CD14-positive monocyte (primary cell): ENCODE measurements around the gene SYMPK. TPM values are rescaled to one million over a fixed set of nuclear protein-coding genes. Genes with fewer than 3 reads are reported as not detected.

ENCODE experiments used
- DNase-seq, 3 donors: peaks; one replicate each; pipeline ENCODE4 v3.0.0-alpha.2; 2011 to 2022
- H2AFZ ChIP-seq: 2 replicates; pipeline ENCODE4 v1.6.0; 2012; ENCODE audit warnings: mild to moderate bottlenecking, low read depth, low read length, inconsistent platforms; ENCODE audit not compliant: insufficient read depth, poor library complexity, severe bottlenecking
- H3K27ac ChIP-seq, 2 donors: 1 replicate in 1 of 2; 2 replicates in 1 of 2; pipeline ENCODE4 v1.5.1; 2012 to 2013; ENCODE audit warnings: low read length in 2 of 2, control low read depth in 1 of 2, inconsistent platforms in 1 of 2, low read depth in 1 of 2, mild to moderate bottlenecking in 1 of 2
- H3K27me3 ChIP-seq, 2 donors: one replicate each; pipeline versions ENCODE4 v1.6.0 to v1.6.1; 2011 to 2013; ENCODE audit warnings: low read length in 2 of 2; ENCODE audit not compliant: control insufficient read depth in 2 of 2, insufficient read depth in 2 of 2
- H3K36me3 ChIP-seq, 2 donors: replicated peaks in 1 of 2; 1 replicate in 1 of 2; 2 replicates in 1 of 2; pipeline versions ENCODE4 v1.5.1 to v1.6.1; 2012 to 2013; ENCODE audit warnings: low read length in 2 of 2, control low read depth in 1 of 2, inconsistent platforms in 1 of 2, mild to moderate bottlenecking in 1 of 2; ENCODE audit not compliant: insufficient read depth in 2 of 2, control insufficient read depth in 1 of 2
- H3K4me1 ChIP-seq, 2 donors: 1 replicate in 1 of 2; 2 replicates in 1 of 2; pipeline versions ENCODE4 v1.5.1 to v1.6.1; 2012 to 2013; ENCODE audit warnings: low read length in 2 of 2, control low read depth in 1 of 2, inconsistent platforms in 1 of 2, mild to moderate bottlenecking in 1 of 2, moderate library complexity in 1 of 2; ENCODE audit not compliant: insufficient read depth in 2 of 2, control insufficient read depth in 1 of 2
- H3K4me2 ChIP-seq: replicated peaks from 2 replicates; pipeline ENCODE3; 2012; ENCODE audit warnings: low read length, moderate library complexity, mild to moderate bottlenecking; ENCODE audit not compliant: poor library complexity, severe bottlenecking; ENCODE audit errors: extremely low read depth
- H3K4me3 ChIP-seq, 3 experiments: fragments of 200-600 bp in 1 of 3; sonication (generic) in 1 of 3; replicated peaks in 1 of 3; 1 replicate in 2 of 3; 2 replicates in 1 of 3; pipeline ENCODE4 v1.5.1; 2011 to 2013; ENCODE audit warnings: low read length in 3 of 3, mild to moderate bottlenecking in 3 of 3, control low read depth in 2 of 3, low read depth in 2 of 3, inconsistent platforms in 1 of 3, moderate library complexity in 1 of 3
- H3K79me2 ChIP-seq: 2 replicates; pipeline ENCODE4 v1.6.0; 2012; ENCODE audit warnings: mild to moderate bottlenecking, control low read depth, inconsistent platforms, low read length, moderate library complexity; ENCODE audit not compliant: insufficient read depth
- H3K9ac ChIP-seq: 2 replicates; pipeline ENCODE4 v1.6.0; 2017; ENCODE audit warnings: low read length, mild to moderate bottlenecking; ENCODE audit not compliant: insufficient read depth, poor library complexity, severe bottlenecking
- H3K9me3 ChIP-seq, 2 donors: replicated peaks in 1 of 2; 1 replicate in 1 of 2; 2 replicates in 1 of 2; pipeline versions ENCODE4 v1.5.1 to v1.6.1; 2012 to 2013; ENCODE audit warnings: low read length in 2 of 2, control low read depth in 1 of 2; ENCODE audit not compliant: control insufficient read depth in 1 of 2, insufficient read depth in 1 of 2
- H4K20me1 ChIP-seq: 2 replicates; pipeline ENCODE4 v1.6.0; 2012; ENCODE audit warnings: mild to moderate bottlenecking, low read length, control low read depth, moderate library complexity; ENCODE audit not compliant: insufficient read depth
- H3K27ac Mint-ChIP-seq, 7 donors: one replicate each; pipeline ENCODE4 v1.8.0; 2020; ENCODE audit warnings: mild to moderate bottlenecking in 7 of 7, mixed read lengths in 7 of 7, moderate library complexity in 6 of 7, inconsistent platforms in 2 of 7
- H3K27me3 Mint-ChIP-seq, 3 donors: one replicate each; pipeline ENCODE4 v1.8.0; 2021 to 2022; ENCODE audit warnings: low read depth in 3 of 3, mild to moderate bottlenecking in 3 of 3, mixed read lengths in 3 of 3, moderate library complexity in 3 of 3, inconsistent platforms in 1 of 3
- H3K36me3 Mint-ChIP-seq, 2 donors: one replicate each; pipeline ENCODE4 v1.8.0; 2020; ENCODE audit warnings: mixed read lengths in 2 of 2, inconsistent platforms in 1 of 2, mild to moderate bottlenecking in 1 of 2
- H3K4me1 Mint-ChIP-seq: one replicate; pipeline ENCODE4 v1.8.0; 2020; ENCODE audit warnings: mild to moderate bottlenecking, mixed read lengths
- H3K4me3 Mint-ChIP-seq, 2 donors: one replicate each; pipeline ENCODE4 v1.8.0; 2020; ENCODE audit warnings: mild to moderate bottlenecking in 2 of 2, mixed read lengths in 2 of 2, moderate library complexity in 1 of 2
- H3K9me3 Mint-ChIP-seq, 7 donors: one replicate each; pipeline ENCODE4 v1.8.0; 2020 to 2022; ENCODE audit warnings: mixed read lengths in 7 of 7, mild to moderate bottlenecking in 6 of 7, moderate library complexity in 6 of 7, inconsistent platforms in 2 of 7
- CTCF ChIP-seq: fragments of 200-600 bp; IDR thresholded peaks from one replicate; pipeline ENCODE4 v1.8.0; 2022; ENCODE audit warnings: antibody characterized with exemption, mild to moderate bottlenecking
- WGBS: methylation state at CpG from one replicate; pipeline ENCODE4 v1.1.5; 2013; ENCODE audit warnings: missing lambda C conversion rate; ENCODE audit not compliant: insufficient coverage; 5-methylcytosine and 5-hydroxymethylcytosine counted together
- intact Hi-C, 2 donors: fragments of 100-400 bp; cut with micrococcal nuclease; formaldehyde crosslinking; loops; one replicate each; pipeline versions ENCODE4 v1.15.0 to v1.15.1; 2023
- polyA plus RNA-seq, 3 donors: library from polyadenylated mRNA; depleted of rRNA in 1 of 3; unstranded in 2 of 3; stranded (reverse) in 1 of 3; fragments of 300-500 nt in 2 of 3; fragments of >200 nt in 1 of 3; fragmentation: Illumina TruSeq in 2 of 3; gene quantifications; 1 replicate in 2 of 3; 2 replicates in 1 of 3; pipeline ENCODE4 v1.2.3, GENCODE V29; 2012 to 2021

The SYMPK gene
- polyA plus RNA-seq, 3 donors: 5.6 to 96.1 (median 15.7) TPM

- peak overlapping the region in 1 of 2 donors; percentile 68 for H3K27ac ChIP-seq
- WGBS: 74% methylated on average over 72 of the region's 72 CpGs
- Mint-ChIP-seq H3K4me1 (peaks cover 19% of the 10 kb centered on the region), H3K36me3 (peaks cover 0 to 3% of the 10 kb centered on the region in 2 donors), H3K27me3 (peaks cover 6 to 11% (median 9%) of the 10 kb centered on the region in 3 donors), H3K27ac (peak overlapping the region in 1 of 7 donors; percentile 57), H3K4me3 (peak overlapping the region; percentile 46 to 51), H3K9me3 (peaks cover 0 to 3% (median 0%) of the 10 kb centered on the region in 7 donors)
- peaks cover under 1 to 2% of the 10 kb centered on the region in 2 donors for H3K36me3 ChIP-seq
- H3K9me3 ChIP-seq: no peaks in the 10 kb centered on the region
- H3K79me2 ChIP-seq: peaks cover 13% of the 10 kb centered on the region
- DNase-seq: no peak
- peak overlapping the region; percentile 100 for H3K4me2 ChIP-seq
- peaks cover 30 to 42% of the 10 kb centered on the region in 2 donors for H3K4me1 ChIP-seq
- H3K27me3 ChIP-seq: peaks cover 0 to 16% of the 10 kb centered on the region in 2 donors
- peak overlapping the region; percentile 63 to 89 (median 83) for H3K4me3 ChIP-seq
- peak overlapping the region; percentile 99 for H2AFZ ChIP-seq
- no peak for TF ChIP-seq CTCF
- intact Hi-C loops: loop anchor here (5.0 kb wide), 2 partner anchors 68 to 153 kb away; partner anchors contain the start of genes RSPH6A (in 2 of the 2), FBXO46 (in 1 of the 2) and MEIOSIN (in 1 of the 2)
- H3K9ac ChIP-seq: peak overlapping the region; percentile 78
- peaks cover 29% of the 10 kb centered on the region for H4K20me1 ChIP-seq
Measured at GRCh38 chr19:45884682-45885555, 22.0 kb upstream of the SYMPK start.

GRCh38 chr19:45883881-45884681, 21.1 kb upstream of the SYMPK start:
- Histone ChIP-seq H3K9ac (no peak overlapping the region), H4K20me1 (peaks cover 29% of the 10 kb centered on the region), H3K9me3 (no peaks in the 10 kb centered on the region), H3K4me1 (peaks cover 30 to 42% of the 10 kb centered on the region in 2 donors), H3K36me3 (no peaks in the 10 kb centered on the region), H3K4me2 (no peak overlapping the region), H3K27ac (no peak overlapping the region), H2AFZ (no peak overlapping the region), H3K27me3 (peaks cover 0 to 23% of the 10 kb centered on the region in 2 donors), H3K79me2 (peaks cover 13% of the 10 kb centered on the region), H3K4me3 (no peak overlapping the region)
- peak overlapping the region in 2 of 7 donors; percentile 53 to 68 for H3K27ac Mint-ChIP-seq
- peaks cover 19% of the 10 kb centered on the region for H3K4me1 Mint-ChIP-seq
- no peak for TF ChIP-seq CTCF
- peaks cover 0 to 3% (median 0%) of the 10 kb centered on the region in 7 donors for H3K9me3 Mint-ChIP-seq
- intact Hi-C loops: loop anchor here (5.0 kb wide), 1 partner anchor 67 kb away; the partner anchor contains the start of gene RSPH6A (in 2 of the 2)
- H3K36me3 Mint-ChIP-seq: no peaks in the 10 kb centered on the region
- 94% methylated on average over 55 of the region's 57 CpGs for WGBS
- peaks cover 10 to 18% (median 14%) of the 10 kb centered on the region in 3 donors for H3K27me3 Mint-ChIP-seq
- DNase-seq: no peak
- no peak overlapping the region for H3K4me3 Mint-ChIP-seq
